AG09309 (cell line): Measurements from ENCODE around the gene SMG9.

ENCODE experiments used
- DNase-seq: peaks from one replicate; pipeline ENCODE4 v3.0.0-alpha.2; 2010; ENCODE audit warnings: low read depth
- H3K4me3 ChIP-seq: 2 replicates; pipeline ENCODE4 v1.5.1; 2011; ENCODE audit warnings: mild to moderate bottlenecking, low read depth, low read length, moderate library complexity; ENCODE audit not compliant: control insufficient read depth
- TF ChIP-seq, protein P1 (sequence below): IDR thresholded peaks from 2 replicates; pipeline ENCODE4 v1.5.1; 2011; ENCODE audit warnings: mild to moderate bottlenecking, low read depth, low read length, inconsistent platforms; ENCODE audit not compliant: insufficient read depth, control insufficient read depth; ENCODE audit errors: missing control alignments

SMG9 gene

DNA sequence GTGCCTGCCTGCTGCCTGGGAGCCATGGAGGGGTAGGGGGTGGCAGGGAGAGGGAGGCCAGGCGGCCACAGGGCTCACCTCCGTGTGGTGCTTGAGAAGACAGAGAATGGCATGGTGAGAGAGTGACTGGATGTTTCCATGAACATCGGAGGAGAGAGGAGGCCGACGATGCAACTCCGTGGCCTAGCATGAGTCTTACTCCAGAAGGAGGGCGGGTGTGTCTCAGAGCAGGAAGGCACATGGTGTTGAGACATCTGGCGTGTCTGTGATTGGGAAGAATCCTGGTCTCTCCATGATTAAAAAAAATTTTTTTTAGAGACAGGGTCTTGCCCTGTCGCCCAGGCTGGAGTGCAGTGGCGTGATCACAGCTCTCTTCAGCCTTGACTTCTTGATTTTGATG is 33.8 kb downstream of the SMG9 start:
- DNase-seq = no peak
- TF ChIP-seq, protein P1, sequence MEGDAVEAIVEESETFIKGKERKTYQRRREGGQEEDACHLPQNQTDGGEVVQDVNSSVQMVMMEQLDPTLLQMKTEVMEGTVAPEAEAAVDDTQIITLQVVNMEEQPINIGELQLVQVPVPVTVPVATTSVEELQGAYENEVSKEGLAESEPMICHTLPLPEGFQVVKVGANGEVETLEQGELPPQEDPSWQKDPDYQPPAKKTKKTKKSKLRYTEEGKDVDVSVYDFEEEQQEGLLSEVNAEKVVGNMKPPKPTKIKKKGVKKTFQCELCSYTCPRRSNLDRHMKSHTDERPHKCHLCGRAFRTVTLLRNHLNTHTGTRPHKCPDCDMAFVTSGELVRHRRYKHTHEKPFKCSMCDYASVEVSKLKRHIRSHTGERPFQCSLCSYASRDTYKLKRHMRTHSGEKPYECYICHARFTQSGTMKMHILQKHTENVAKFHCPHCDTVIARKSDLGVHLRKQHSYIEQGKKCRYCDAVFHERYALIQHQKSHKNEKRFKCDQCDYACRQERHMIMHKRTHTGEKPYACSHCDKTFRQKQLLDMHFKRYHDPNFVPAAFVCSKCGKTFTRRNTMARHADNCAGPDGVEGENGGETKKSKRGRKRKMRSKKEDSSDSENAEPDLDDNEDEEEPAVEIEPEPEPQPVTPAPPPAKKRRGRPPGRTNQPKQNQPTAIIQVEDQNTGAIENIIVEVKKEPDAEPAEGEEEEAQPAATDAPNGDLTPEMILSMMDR = no peak
- H3K4me3 ChIP-seq = no peak overlapping the region

DNA sequence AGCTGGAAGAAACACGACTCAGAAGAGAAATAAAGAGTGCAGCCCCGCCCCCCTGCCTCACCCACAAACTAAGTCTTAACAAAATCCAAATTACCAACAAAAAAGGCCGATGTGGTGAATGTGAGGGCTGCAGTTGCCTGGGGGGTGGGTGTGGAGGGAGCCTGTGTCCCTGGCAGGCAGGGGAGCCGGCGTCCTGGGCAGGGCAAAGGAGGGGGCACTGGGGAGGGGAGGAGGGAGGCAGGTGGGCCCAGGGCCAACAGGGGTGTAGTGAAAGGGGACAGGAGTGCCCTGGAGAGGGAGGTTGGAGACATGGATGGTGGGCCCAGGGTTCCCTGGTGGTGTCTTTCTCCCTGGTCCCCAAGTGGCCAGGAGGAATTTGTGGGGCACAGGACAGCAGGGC is 34.8 kb downstream of the SMG9 start:
- DNase-seq = no peak
- TF ChIP-seq, protein P1 = no peak
- H3K4me3 ChIP-seq = no peak overlapping the region

DNA sequence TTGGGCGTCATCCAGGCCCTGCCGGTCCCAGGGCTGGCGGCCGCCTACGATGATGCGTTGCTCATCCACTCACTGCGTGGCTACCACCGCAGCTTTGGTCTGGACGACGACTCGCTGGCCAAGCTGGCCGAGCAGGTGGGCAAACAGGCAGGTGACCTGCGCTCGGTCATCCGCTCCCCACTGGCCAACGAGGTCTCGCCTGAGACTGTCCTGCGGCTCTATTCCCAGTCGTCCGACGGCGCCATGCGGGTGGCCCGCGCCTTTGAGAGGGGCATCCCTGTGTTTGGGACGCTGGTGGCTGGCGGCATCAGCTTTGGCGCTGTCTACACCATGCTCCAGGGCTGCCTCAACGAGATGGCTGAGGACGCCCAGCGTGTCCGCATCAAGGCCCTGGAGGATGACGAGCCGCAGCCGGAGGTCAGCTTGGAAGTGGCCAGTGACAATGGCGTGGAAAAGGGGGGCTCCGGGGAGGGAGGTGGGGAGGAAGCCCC is 35.3 kb downstream of the SMG9 start:
- TF ChIP-seq, protein P1 = no peak
- DNase-seq = no peak
- no peak overlapping the region for H3K4me3 ChIP-seq

DNA sequence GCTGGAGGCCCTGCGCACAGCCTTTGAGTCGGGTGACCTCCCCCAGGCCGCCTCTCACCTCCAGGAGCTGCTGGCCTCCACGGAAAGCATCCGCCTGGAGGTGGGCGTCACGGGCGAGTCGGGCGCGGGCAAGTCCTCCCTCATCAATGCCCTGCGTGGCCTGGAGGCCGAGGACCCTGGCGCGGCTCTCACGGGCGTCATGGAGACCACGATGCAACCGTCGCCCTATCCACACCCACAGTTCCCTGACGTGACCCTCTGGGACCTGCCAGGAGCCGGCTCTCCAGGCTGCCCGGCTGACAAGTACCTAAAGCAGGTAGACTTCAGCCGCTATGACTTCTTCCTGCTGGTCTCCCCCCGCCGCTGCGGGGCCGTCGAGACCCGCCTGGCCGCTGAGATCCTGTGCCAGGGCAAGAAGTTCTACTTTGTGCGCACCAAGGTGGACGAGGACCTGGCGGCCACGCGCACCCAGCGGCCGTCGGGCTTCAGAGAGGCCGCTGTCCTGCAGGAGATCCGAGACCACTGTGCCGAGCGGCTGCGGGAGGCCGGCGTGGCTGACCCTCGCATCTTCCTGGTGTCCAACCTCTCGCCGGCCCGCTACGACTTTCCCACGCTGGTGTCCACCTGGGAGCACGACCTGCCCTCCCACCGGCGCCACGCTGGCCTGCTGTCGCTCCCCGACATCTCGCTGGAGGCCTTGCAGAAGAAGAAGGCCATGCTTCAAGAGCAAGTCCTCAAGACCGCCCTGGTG is 36.0 kb downstream of the SMG9 start:
- TF ChIP-seq, protein P1 = no peak
- DNase-seq = no peak
- H3K4me3 ChIP-seq = no peak overlapping the region

DNA sequence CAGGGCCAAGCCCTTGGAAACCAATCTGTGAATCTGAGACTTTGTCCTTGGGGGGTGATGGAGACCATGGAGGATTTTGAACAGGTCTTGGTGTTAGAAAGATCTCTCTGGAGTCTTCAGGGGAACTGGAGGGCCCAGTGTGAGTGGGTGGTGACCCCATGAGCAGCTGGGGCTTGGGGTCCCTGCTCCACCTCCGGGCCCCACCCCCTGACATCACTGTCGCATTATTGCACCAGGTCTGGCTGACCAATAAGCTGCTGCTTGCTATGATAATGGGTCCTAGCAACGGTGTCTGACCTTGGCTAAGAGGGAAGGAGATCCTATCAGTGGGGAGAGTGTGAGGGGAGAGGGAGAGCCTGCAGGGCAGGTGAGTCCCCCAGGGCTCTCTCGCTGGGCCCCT is 39.0 kb downstream of the SMG9 start, which contains the start of gene IRGC:
IRGC (plus strand) TSS at position 301 of the 400 bp plus-strand sequence. CDS start 2,483 bp downstream, outside the sequence.
- no peak for DNase-seq
- no peak within 1 kb of the TSS for H3K4me3 ChIP-seq
- TF ChIP-seq, protein P1 = no peak

DNA sequence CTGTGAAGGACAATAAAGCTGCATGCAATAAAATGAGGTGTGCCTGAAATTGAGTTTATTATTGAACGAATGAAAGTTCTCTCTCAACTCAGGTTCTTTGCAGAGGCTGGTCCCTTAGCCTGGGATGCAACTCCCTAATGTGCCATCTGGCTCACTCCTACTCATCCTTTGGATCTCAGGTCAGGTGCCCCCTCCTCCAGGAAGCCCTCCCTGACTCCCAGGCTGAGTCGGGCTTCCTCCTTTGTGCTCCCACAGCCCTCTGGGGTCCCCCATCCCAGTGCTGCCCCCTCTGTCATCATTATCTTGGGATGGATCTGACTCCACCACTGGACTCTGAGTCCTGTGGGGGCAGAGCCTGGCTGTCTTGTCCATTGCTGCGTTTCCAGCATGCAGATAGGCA is 41.6 kb downstream of the SMG9 start:
- H3K4me3 ChIP-seq = no peak overlapping the region
- no peak for DNase-seq
- TF ChIP-seq, protein P1 = no peak
